Activated naive CD4-positive, alpha-beta T cell treated with Interleukin-2 at 50 U/mL for 16 hours (primary cell): ENCODE results near the gene ARSG.
A peak's percentile ranks its signal among the peaks of the same experiment; 100 is the strongest.

ENCODE experiments used
- DNase-seq: peaks from one replicate; pipeline ENCODE4 v3.0.0-alpha.2; 2020

ARSG gene

DNA sequence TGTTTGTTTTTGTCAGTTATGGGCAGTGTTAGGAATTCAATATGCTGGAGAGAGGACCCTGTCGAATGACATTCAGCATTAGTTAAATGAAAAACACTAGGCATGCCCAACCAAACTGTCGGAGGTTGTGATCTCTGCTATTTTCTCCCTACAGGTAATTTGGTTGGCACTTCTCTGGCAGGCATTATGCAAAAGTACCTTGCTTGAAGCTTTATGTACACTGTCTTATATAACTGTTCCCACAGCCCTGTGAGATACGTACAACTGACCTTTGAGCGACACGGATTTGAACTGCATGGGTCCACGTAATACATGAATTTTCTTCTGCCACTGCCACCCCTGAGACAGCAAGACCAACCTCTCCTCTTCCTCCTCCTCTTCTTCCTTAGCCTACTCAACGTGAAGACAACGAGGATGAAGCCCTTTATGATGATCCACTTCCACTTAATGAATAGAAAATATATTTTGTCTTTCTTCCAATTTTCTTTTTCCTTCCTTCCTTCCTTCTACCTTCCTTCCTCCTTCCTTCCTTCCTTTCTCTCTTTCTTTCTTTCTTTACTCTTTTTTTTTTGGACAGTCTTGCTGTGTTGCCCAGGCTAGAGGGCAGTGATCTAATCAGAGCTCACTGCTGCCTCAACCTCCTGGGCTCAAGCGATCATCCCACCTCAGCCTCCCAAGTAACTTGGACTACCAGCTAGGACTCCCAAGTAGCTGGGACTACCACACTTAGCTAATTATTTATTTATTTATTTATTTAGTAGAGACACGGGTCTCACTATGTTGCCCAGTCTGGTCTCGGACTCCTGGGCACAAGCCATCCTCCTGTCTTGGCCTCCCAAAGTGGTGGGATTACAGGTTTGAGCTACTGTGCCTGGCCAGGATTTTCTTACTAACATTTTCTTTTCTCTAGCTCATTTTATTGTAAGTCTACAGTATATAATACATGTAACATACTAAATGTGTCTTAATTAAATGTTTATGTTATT is 88.7 kb downstream of the ARSG start:
- DNase-seq, result no peak

DNA sequence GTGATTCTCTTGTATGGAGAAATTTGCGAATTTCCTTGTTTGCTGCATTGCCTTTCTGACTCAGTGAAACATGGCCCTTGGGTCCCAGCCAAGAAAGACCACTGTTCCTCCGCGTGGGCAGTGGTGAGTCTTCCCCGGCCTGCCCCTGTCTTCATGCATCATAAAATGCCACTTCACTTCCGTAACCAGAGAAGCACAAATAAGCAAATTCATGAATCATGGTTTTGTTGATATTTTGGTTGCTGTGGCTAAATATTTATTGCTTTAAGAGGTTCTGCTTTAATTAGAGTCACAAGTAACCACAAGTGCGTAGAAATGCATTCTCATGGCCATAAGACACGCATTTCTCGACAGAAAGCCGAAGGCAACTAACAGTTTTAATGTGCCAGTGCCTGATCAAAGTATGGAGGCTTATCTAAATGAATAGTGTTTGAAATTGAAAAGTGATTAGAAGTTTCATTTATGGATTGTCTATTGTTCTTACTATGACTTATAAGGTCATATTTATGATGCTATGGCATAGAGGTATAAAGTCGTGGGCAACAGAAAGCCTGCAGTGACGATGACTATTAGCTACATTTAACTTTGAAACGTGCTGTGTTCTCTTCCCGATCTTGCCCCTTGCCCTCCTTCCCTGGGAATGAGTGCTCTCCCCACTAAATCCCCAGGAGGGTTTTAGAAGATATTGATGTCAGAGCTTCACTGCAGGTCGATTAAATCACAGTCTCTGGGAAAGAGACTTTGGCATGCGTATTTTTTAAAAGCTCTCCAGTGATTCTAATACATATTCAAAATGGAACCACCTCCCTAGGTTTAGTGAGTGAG is 90.0 kb downstream of the ARSG start:
- peak; percentile 51 for DNase-seq

DNA sequence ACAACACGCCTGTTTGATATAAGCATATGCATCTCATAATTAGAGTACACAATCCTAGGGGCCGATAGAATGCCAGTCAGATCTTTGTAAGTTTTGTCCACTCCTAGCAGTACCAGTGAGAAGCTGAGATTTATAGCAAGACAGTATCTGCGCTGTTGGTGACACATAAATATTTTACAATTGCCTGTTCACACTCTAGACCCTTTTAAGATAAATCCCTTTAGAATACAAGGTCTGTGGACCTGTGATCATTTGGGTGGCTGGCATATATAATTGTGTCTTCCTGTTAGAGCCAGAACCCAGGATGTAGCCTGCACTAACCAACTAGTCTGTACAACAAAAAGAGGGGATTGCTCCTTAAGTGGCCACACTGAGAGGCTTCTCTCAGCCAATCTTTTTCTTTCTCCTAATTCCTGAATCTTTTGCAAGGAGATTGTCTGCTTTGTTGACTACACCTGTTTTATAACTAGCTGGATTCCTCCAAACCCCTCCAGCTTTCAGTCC is 91.3 kb downstream of the ARSG start:
- DNase-seq, result no peak

DNA sequence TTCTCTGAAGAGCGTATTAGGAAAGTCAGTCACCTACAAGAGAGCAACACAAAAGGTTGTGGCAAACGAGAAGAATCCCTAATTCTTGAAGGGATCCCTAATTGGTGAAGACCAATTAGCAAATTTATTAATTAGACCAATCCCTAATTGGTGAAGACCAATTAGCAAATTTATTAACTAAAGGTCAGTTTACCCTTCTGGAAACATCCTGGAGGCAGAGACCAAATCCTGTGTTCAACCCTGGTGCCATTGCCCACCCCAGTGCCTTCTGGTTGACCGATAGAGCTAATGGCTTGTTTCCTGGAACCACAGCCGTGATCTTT is 91.8 kb downstream of the ARSG start:
- no peak for DNase-seq

DNA sequence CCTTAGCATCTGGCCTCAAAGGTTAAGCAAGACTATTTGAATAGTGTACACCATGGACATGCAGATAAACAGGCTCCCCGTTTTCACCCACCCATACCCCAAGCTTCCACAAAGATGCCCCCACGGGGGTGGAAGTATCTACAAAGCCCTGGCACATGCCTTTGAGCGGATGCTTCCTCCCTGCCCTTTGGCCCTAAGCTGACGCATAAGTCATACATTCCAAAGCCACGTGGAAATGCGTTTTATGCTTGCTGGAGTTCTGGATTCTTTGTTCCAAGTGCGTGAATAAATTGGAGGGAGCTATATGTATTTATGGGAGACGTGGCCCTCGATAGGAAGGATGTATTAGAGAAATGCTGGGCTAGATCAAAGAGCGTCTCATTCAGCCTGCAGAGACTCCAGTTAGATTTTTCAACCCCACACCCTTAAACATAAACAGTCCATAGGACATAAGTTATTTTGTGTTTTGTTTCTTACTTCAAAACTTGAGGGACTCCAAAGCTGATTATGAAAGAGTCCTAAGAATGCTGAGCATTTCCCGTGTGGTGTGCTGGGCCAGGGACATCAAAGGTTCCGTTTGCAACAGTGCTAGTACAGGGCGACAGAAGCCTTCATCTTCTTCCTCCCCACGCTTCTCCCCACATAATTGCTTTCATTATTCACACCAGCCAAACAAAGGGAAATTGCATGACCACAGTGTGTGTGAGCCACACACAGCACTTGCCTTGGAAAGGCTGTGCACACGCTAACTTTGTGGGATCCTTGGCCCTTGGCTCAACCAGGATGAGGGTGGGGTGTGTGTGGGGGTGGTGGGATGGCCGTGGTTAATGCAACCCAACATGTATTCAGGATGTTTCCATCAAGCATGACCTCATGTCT is 92.4 kb downstream of the ARSG start:
- peak; percentile 8 for DNase-seq

DNA sequence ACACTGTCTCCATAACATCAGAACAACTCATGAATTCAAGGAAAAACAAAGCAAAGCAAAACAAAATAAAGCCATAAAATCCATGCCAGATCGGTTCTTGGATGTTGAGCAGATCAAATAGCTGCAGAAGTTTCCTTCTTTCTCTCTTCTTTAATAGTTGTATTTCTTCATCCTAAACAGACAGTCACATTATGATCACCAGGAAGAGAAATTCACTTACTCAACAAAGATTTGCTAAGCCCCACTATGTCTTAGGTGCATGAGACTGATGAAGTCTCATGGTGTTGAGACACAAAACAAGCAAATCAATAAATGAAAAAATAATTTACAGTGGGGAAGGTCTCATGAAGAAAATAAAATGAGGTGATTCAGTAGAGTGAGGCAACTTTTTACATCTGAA is 93.2 kb downstream of the ARSG start:
- no peak for DNase-seq

DNA sequence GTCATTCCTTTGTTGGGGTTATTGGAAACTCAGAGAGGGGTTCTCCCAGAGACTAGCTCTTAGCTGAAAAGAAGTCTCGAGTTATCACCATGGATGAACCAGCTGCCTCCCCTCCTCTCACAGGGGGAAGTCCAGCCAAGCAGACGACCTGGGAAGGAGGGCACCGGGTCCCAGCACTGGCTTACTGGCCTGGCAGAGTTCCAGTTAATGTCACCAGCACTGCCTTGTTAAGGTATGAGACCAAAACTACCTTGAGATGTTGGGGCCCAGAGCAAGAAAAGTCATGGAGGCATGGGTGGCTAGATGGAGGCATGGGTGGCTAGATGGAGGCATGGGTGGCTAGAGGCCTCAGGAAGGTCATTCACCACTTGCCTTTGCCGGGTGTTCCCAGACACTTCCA is 93.6 kb downstream of the ARSG start:
- DNase-seq, result no peak

DNA sequence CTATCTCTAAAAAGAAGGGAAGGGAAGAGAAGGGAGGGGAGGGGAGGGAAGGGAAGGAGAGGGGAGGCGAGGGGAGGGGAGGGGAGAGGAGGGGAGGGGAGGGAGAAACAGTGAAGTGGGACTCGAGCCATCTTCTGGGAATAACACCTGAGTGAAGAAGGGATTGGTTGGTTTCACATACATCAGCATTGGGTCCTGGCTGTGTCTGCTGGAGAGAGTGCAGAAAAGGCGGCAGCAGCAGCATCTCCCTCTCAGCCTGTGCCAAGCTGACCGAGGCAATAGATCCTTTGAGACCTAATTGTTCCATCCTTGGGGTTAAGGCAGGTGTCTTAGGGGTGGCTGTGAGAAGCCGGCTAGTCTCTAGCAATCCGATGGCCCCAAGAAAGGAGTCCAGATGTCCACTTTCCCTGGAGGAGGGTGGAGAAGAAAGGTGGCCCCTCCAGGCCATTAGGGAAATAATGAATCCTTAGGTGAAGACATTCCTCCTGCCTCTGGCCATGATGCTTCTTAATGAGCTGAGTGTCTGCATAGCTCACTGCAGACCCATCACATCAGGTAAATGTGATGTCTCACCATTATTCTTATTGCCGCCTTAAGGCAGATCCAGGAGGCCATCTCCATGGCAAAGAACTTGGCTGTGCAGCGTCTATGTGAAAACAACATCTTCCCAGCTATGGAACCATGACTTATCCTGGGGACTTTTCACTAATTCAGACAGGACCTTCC is 94.4 kb downstream of the ARSG start:
- DNase-seq, result no peak

DNA sequence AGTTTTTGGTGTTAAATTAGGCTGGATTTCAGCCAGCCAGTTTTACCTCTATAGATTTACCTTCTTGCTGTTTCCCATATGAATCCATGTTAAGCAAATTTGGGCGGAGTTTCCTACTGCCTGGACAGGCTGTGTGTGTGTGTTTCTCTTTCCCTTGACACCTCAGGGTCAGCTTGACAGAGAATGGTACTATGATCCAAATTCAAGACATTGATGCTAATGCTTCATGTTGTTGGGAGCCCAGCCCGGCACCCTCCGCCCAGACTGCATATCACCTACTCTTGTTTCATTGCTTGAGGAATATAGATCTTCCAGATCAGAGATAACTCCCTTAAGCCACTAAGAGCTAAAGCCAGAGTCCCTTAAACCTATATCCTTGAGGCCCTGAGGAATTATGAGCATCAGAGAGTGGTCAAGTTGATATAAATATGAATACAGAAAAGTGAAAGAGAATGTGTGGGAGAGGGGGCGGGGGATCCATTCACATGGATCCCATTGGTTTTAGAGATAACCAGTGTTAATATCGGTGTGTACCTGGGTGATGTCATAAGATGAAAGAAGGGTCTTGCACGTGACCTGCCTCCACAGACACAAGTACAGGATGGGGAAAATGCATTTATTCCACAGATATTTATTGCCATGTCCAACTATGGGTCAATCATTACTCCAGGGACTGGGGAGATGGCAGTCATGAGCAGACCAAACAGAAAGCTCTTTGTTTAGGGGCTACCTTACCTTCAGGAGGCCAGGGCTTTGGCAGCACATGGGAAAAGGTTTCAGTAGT is 96.3 kb downstream of the ARSG start:
- DNase-seq, result no peak

DNA sequence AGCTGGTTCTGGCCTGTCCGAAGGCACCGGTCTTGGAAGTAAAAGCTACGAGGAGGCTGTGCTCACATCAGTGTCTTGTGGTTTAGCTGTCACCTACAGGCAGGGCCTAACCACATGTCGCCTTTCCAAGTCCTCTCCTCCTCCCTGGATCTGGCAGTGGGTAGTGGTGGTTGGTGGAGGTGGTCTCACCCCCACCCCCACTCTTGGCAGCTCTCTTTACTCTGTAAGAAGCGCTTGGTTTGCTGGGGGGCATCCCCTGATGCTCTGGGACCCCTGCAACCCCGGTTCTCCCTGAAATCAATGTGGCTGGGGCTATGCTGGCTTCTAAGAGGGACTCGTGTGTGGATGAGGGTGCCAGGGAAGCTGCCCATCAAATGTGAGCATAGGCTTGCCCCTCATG is 97.7 kb downstream of the ARSG start:
- DNase-seq, result no peak

DNA sequence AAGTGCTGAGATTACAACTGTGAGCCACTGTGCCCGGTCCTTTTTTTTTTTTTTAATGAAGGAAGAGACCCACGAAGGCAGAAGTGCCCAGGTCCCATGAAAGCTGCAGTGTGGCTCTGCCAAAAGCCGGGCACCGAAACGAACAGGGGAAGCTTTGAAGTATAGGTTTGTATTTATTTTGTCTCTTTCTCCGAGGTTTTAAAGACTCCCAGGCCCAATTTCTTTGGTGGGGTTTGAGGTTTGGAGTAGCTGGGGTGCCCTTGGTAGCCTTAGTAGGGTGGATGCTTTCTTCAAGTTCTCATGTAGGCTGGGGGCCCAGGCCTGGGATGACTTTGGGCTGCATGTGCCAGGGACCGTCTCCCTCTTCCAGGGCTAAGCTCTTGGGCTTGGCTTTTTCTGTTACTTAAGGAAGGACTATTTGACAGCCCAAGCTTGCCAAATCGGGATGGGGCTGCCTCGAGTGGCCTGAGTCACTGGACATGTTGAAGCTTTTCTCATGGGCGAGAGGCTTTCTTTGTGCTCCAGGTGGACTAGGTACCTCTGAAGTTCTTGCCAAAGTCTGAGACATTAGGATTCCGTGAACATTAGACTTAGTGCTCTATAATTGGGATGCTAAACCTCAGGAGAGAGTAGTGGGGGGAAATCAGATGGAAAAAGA is 99.7 kb downstream of the ARSG start:
- no peak for DNase-seq

DNA sequence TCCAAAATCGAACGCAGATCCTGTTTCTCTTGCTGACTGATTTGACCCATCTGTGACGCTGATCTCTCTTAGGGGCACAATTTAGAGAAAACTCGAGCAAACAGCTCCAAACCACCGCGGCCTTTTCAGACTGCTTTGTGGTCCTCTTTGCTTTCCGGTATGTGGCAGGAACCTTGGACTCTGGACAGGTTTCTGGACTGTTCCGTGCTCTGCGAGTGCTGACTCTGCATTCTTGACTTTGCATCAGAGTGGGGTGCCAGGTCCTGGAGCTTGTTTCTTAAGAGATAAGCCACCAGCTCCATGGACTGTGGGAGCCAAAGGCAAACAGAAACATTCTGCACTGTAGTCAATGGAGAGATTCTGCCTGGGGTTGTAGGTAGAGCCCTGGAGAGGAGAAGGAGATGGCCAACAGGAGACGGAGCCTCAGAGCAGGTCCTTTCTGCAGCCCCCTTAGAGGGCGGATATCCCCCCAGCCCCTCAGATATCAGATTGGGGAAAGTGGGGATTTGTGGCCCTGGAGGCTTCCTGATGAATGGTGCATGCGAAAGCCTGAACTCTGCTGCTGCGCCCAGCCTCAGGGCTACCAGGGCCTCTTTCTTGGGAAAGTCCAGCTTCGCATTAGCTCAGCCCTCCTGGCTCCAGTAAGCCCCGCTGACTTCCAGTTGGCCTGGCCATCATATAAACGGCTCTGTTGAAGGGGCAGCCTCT is 100.4 kb downstream of the ARSG start:
- DNase-seq, result no peak

DNA sequence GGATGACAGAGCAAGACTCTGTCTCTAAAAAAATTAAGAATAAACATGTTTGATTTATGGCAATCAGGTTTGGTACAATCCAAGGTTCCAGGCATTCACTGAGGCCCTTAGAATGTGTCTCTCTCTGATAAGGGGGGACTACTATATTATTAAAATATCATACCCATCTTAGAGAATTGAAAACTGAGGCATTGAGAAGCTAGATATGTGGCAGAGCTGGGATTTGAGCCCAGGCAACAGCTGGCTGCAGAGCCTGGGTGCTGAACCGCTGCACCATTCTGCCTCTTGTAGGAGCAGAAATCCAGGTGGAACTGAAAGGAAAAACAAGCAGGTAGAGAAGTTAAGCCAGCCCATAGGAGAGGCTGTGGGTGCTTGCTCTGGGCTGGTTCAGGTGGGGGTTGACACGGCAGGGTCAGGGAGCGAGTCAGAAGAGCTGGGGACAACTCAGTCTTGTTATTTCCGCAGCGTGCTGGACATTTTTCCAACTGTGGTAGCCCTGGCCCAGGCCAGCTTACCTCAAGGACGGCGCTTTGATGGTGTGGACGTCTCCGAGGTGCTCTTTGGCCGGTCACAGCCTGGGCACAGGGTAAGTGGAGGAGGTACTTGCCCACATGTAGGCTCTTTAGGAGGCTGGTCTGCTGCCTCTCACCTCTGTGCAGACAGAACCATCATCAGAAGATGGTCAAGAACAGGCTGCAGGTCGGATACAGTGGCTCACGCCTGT is 103.5 kb downstream of the ARSG start:
- DNase-seq, result no peak

DNA sequence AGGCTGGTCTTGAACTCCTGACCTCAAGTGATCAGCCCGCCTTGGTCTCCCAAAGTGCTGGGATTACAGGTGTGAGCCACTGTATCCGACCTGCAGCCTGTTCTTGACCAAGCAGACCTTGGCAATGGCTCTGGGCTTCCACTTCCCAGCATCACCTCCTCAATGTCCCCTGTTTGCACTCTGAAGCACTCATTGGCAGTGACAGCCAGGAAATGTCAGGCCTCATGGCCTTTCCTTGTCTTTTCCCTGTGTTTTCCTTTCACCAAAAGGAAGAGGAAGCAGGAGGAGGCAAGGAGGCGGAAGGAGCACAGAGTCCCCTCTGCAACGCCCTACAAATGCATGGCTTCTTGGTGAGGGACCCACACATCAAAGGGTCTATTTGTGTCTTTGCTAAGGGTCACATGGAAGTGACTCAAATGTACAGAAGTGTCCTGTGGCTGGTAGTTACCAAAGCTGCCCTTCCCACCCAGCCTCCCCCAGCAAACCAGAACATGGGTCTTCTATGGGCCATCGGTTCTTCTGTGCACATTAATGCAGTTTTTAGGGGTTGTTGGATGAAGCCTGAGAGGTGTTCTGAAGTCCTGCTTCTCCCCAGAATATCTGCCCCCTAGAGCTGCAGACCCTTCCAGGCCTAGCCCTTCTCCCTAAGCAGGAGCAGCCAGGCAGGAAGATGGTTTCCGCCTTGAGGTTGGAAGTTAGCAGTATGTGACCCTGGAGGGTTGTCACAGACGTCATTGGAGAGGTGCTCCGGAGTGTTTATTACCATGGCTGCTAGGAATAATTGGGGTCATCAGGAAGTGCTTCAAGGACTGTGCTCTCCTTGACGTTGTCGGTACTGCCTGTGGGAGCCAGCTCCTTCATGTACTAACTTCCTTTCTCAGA is 105.2 kb downstream of the ARSG start:
- DNase-seq, result no peak

DNA sequence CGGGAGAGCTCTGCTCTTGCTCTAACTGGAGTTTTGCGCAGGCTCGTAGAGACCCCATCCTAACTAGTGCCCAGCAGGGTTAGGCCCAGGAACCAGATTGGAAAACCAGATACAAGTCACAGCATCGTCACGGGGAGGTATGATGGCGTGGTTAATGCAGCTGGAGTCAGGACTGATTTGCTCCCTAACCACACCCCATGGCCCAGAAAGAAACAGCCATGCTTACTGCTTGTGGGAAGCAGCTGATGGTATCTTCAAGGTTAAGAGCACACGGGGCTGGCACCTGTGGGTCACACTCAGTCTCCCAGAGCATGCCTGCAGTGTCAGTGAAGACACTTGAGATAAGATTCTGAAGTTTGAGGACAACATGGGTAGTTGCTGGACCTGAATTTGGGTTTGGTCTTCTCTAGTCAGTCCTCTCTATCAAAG is 105.8 kb downstream of the ARSG start:
- DNase-seq, result no peak

DNA sequence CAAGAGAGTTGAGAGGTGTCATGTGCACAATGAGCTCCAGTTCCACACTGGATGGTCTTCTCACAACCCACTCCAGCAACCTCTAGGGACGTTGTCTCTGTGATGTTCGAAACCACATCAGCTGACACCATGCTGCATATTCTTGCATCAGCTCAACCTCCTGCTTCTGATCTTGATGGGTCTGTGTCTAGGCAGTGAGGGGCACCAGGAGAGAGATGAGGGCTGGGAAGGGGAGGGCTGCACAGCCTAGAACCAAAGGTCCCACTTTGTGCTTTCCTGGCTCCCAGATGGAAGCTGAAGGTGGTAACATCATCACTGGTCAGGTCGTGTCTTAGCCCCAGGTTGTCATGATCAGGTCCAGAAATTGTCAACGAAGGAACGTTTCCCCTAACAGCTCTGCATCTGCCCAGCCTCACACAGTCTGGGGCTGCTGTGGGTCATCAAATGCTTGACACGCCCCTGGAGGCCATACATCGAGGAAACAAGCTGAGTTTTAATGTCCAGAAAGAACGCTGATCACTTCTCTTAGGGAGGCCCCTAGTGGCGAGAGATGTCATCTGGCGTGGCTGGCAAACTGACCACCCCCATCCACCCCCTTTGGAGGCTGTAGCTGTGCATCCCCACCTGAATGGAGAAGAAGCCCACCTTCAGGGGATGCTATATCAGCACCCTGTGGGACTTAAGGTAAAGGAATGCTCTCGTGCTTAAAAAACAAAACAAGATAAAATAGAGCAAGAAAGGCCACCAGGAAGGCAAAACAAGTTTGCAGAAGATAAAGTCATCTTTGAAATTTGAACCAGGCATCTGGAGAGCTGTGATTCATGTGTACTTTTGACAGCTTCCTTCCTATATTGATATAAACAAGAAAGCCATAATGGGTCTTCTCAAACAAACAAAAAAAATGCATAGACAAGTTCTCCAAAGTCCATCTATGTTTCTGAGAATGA is 107.7 kb downstream of the ARSG start:
- peak; percentile 24 for DNase-seq
